ENCODE results near the gene CHD1L. TPM values are rescaled to one million over a fixed set of nuclear protein-coding genes. Genes with fewer than 3 reads are reported as not detected.
A peak's percentile ranks its signal among the peaks of the same experiment; 100 is the strongest.
"Not testable (repeated sequence)": the region's sequence is repeated elsewhere in the genome, so short reads cannot be mapped to it uniquely, and the experiment has no call there.

Gene CHD1L
- total RNA-seq, 1 donor from 2014 or later: 118 TPM

GRCh38 chr1:147316968-147317367 lies 74.5 kb downstream of the CHD1L start:
- H3K9me3 ChIP-seq (ENCODE audit: low read depth): no peaks in the 10 kb centered on the region
- H3K4me2 ChIP-seq: no peak overlapping the region
- peaks cover 2% of the 10 kb centered on the region for H3K36me3 Mint-ChIP-seq
- no peaks in the 10 kb centered on the region for H3K36me3 ChIP-seq
- H3F3A ChIP-seq (ENCODE audit: low read depth): no peaks in the 10 kb centered on the region
- peaks cover 10% of the 10 kb centered on the region for H3K9me3 Mint-ChIP-seq
- H3K79me2 ChIP-seq (ENCODE audit: low read depth): no peaks in the 10 kb centered on the region
- no peak overlapping the region for H3K27ac Mint-ChIP-seq
- no peaks in the 10 kb centered on the region for H3K4me1 Mint-ChIP-seq
- H3K27ac ChIP-seq: no peak overlapping the region
- no peak overlapping the region for H2AFZ ChIP-seq (replicated peaks)
- no peaks in the 10 kb centered on the region for H3K4me1 ChIP-seq
- H4K20me1 ChIP-seq (ENCODE audit: low read depth): no peaks in the 10 kb centered on the region
- TF ChIP-seq CTCF (IDR thresholded peaks at IDR 0.05) (no peak), EZH2phosphoT487 (IDR thresholded peaks at IDR 0.05) (no peak), EZH2 (IDR thresholded peaks at IDR 0.05) (no peak)
- no peak overlapping the region for H3K9ac ChIP-seq
- H3K27me3 Mint-ChIP-seq (ENCODE audit: insufficient read depth, low read depth): peaks cover 2% of the 10 kb centered on the region
- no peak for DNase-seq (ENCODE audit: low spot score)
- no peak overlapping the region for H3K4me3 ChIP-seq
- H3K27me3 ChIP-seq: no peaks in the 10 kb centered on the region
- H3K4me3 Mint-ChIP-seq: no peak overlapping the region

DNA sequence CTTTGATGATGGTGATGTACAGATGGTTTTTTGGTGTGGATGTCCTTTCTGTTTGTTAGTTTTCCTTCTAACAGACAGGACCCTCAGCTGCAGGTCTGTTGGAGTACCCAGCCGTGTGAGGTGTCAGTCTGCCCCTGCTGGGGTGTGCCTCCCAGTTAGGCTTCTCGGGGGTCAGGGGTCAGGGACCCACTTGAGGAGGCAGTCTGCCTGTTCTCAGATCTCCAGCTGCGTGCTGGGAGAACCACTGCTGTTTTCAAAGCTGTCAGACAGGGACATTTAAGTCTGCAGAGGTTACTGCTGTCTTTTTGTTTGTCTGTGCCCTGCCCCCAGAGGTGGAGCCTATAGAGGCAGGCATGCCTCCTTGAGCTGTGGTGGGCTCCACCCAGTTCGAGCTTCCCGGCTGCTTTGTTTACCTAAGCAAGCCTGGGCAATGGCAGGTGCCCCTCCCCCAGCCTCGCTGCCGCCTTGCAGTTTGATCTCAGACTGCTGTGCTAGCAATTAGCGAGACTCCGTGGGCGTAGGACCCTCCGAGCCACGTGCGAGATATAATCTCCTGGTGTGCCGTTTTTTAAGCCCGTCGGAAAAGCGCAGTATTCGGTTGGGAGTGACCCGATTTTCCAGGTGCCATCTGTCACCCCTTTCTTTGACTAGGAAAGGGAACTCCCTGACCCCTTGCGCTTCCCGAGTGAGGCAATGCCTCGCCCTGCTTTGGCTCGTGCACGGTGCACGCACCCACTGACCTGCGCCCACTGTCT lies 84.6 kb downstream of the CHD1L start:
- H3K9me3 Mint-ChIP-seq: peaks cover 12% of the 10 kb centered on the region
- H4K20me1 ChIP-seq (ENCODE audit: low read depth); H3K4me2 ChIP-seq; H3K27ac ChIP-seq; DNase-seq (ENCODE audit: low spot score); H3K4me1 Mint-ChIP-seq; H3K36me3 Mint-ChIP-seq; H3K9me3 ChIP-seq (ENCODE audit: low read depth); H3K27ac Mint-ChIP-seq; H3K79me2 ChIP-seq (ENCODE audit: low read depth); H3K27me3 ChIP-seq; H3K4me1 ChIP-seq; H3K36me3 ChIP-seq; H3K4me3 Mint-ChIP-seq; H3F3A ChIP-seq (ENCODE audit: low read depth); H3K9ac ChIP-seq; H3K27me3 Mint-ChIP-seq (ENCODE audit: insufficient read depth, low read depth): not testable (repeated sequence)
- H3K4me3 ChIP-seq: peak overlapping the region; percentile 15
- H2AFZ ChIP-seq (replicated peaks): peak overlapping the region; percentile 26

DNA sequence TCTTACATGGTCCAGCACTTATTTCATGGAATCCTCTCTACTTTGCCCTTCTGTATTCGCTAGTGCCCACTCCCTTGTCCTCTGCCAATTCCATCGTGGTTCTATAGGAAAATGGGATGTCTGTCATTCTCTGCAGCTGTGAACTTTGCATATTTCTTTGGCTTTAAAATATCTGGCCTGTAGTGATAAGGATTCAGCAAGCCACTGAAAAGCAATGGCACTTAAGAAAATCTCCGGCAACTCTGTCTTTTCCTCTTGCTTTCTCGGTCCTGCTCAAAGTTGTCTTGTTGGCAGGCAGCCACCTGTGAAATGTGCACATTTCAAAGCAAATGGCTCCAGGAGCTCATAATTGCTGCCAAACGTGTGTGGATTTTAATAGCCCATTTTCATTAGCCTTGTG lies 91.8 kb downstream of the CHD1L start:
- Mint-ChIP-seq H3K36me3 (no peaks in the 10 kb centered on the region), H3K27ac (no peak overlapping the region), H3K27me3 (ENCODE audit: insufficient read depth, low read depth) (no peaks in the 10 kb centered on the region), H3K4me3 (no peak overlapping the region), H3K4me1 (peaks cover 14% of the 10 kb centered on the region), H3K9me3 (peaks cover 2% of the 10 kb centered on the region)
- Histone ChIP-seq H3K36me3 (no peaks in the 10 kb centered on the region), H3K9ac (no peak overlapping the region), H3F3A (ENCODE audit: low read depth) (no peaks in the 10 kb centered on the region), H4K20me1 (ENCODE audit: low read depth) (no peaks in the 10 kb centered on the region), H3K27ac (no peak overlapping the region), H3K27me3 (no peaks in the 10 kb centered on the region), H2AFZ (replicated peaks) (peak overlapping the region; percentile 37), H3K4me3 (no peak overlapping the region), H3K9me3 (ENCODE audit: low read depth) (no peaks in the 10 kb centered on the region), H3K79me2 (ENCODE audit: low read depth) (no peaks in the 10 kb centered on the region), H3K4me2 (no peak overlapping the region), H3K4me1 (peaks cover 15% of the 10 kb centered on the region)
- DNase-seq (ENCODE audit: low spot score): no peak
- TF ChIP-seq EZH2phosphoT487 (IDR thresholded peaks at IDR 0.05): no peak
- no peak for TF ChIP-seq CTCF (IDR thresholded peaks at IDR 0.05)
- TF ChIP-seq EZH2 (IDR thresholded peaks at IDR 0.05): no peak

- Histone ChIP-seq H3K27ac (no peak overlapping the region), H2AFZ (replicated peaks) (peak overlapping the region; percentile 84), H3K4me1 (peaks cover 15% of the 10 kb centered on the region), H3K27me3 (no peaks in the 10 kb centered on the region), H3K4me2 (no peak overlapping the region), H4K20me1 (ENCODE audit: low read depth) (no peaks in the 10 kb centered on the region), H3K9me3 (ENCODE audit: low read depth) (no peaks in the 10 kb centered on the region), H3K79me2 (ENCODE audit: low read depth) (no peaks in the 10 kb centered on the region), H3K9ac (no peak overlapping the region), H3K4me3 (no peak overlapping the region), H3F3A (ENCODE audit: low read depth) (no peaks in the 10 kb centered on the region), H3K36me3 (no peaks in the 10 kb centered on the region)
- DNase-seq (ENCODE audit: low spot score): no peak
- TF ChIP-seq EZH2 (IDR thresholded peaks at IDR 0.05) (no peak), EZH2phosphoT487 (IDR thresholded peaks at IDR 0.05) (no peak), CTCF (IDR thresholded peaks at IDR 0.05) (no peak)
- no peaks in the 10 kb centered on the region for H3K9me3 Mint-ChIP-seq
- H3K4me3 Mint-ChIP-seq: no peak overlapping the region
- H3K27me3 Mint-ChIP-seq (ENCODE audit: insufficient read depth, low read depth): no peaks in the 10 kb centered on the region
- no peaks in the 10 kb centered on the region for H3K36me3 Mint-ChIP-seq
- peaks cover 14% of the 10 kb centered on the region for H3K4me1 Mint-ChIP-seq
- H3K27ac Mint-ChIP-seq: peak overlapping the region; percentile 61
Observed at GRCh38 chr1:147336291-147336690, 93.8 kb downstream of the CHD1L start.
